ENCODE measurements around the gene LYAR.

DNA sequence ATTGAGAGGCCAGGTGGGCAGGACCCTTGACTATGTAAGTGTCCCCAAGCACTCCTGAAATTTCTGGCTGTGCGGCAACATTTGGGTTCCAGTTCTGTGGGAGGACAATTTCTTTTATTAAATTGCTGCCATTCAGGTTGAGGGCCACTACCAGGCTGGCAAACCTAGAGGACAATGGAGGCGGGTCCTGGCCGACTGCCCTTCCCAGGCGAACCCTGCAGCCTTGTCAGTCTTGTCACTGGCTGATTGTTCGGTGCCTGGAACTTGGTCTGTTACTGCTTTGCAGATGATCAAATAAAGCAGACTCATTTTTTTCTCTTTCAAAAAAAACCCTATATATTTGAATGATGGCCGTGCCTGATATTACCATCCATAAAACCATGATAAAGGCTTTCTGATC lies 35.3 kb downstream of the LYAR start:
- TF ChIP-seq CTCF (IDR thresholded peaks at IDR 0.05) (no peak), POLR2A (IDR thresholded peaks at IDR 0.05; ENCODE audit: low read depth) (no peak), POLR2AphosphoS5 (IDR thresholded peaks at IDR 0.05) (no peak), EP300 (IDR thresholded peaks at IDR 0.05) (no peak)

All from esophagus muscularis mucosa (tissue), 4 donors.